ENCODE measurements around the gene JHY. TPM values are rescaled to one million over a fixed set of nuclear protein-coding genes. Genes with fewer than 3 reads are reported as not detected.

JHY gene
- total and polyA plus RNA-seq, 10 donors = 1.0 to 5.6 (median 4.4) TPM

GRCh38 chr11:122837528-122838346, 44.8 kb upstream of the JHY start:
- WGBS, 5 donors = 87 to 93% (median 91%) methylated on average over 4 of the region's 4 CpGs
- peaks cover 0 to 17% (median 6%) of the 10 kb centered on the region in 6 donors for H3K4me1 ChIP-seq
- intact Hi-C loops (cut with DNase I; ENCODE audit: low total_unique reads) = no loop called here

GRCh38 chr11:122843281-122844141, 39.0 kb upstream of the JHY start:
- no peak for DNase-seq
- no peaks in the 10 kb centered on the region for H3K9me3 ChIP-seq
- H3K36me3 ChIP-seq = no peaks in the 10 kb centered on the region
- TF ChIP-seq POLR2AphosphoS5 (IDR thresholded peaks at IDR 0.05) = peak in 1 of 3 donors; percentile 39
- no peak for TF ChIP-seq POLR2A (IDR thresholded peaks at IDR 0.05)
- intact Hi-C loops (cut with DNase I; ENCODE audit: low total_unique reads) = no loop called here
- 22 to 36% (median 30%) methylated on average over 10 of the region's 10 CpGs for WGBS, 5 donors
- no peaks in the 10 kb centered on the region for H3K27me3 ChIP-seq (replicated peaks in 1 of 7)
- peak overlapping the region; percentile 20 to 82 (median 63) for H3K27ac ChIP-seq
- no peak overlapping the region for H3K4me3 ChIP-seq
- H3K4me1 ChIP-seq = peaks cover 0 to 32% (median 9%) of the 10 kb centered on the region in 6 donors

More at GRCh38 chr11:122837528-122838346, 44.8 kb upstream of the JHY start:
- Histone ChIP-seq H3K4me3 (no peak overlapping the region), H3K36me3 (no peaks in the 10 kb centered on the region), H3K27ac (peak overlapping the region in 3 of 8 donors; percentile 59 to 69 (median 66)), H3K9me3 (no peaks in the 10 kb centered on the region), H3K27me3 (replicated peaks in 1 of 7) (peaks cover 0 to 11% (median 0%) of the 10 kb centered on the region in 7 donors)
- TF ChIP-seq CTCF (IDR thresholded peaks at IDR 0.05 in 8 of 11, conservative IDR thresholded peaks at IDR 0.05 in 3 of 11) (no peak), POLR2A (IDR thresholded peaks at IDR 0.05) (no peak), POLR2AphosphoS5 (IDR thresholded peaks at IDR 0.05) (no peak)
- DNase-seq = no peak

- H3K27ac ChIP-seq = peak overlapping the region in 5 of 8 donors; percentile 20 to 45 (median 32)
- 42 to 77% (median 71%) methylated on average over 1 of the region's 1 CpG for WGBS, 5 donors
- TF ChIP-seq POLR2AphosphoS5 (IDR thresholded peaks at IDR 0.05) = no peak
- no peak for TF ChIP-seq CTCF (IDR thresholded peaks at IDR 0.05 in 8 of 11, conservative IDR thresholded peaks at IDR 0.05 in 3 of 11)
- TF ChIP-seq POLR2A (IDR thresholded peaks at IDR 0.05) = no peak
- no peaks in the 10 kb centered on the region for H3K27me3 ChIP-seq (replicated peaks in 1 of 7)
- peaks cover 5 to 60% (median 15%) of the 10 kb centered on the region in 6 donors for H3K4me1 ChIP-seq
- H3K9me3 ChIP-seq = no peaks in the 10 kb centered on the region
- intact Hi-C loops (cut with DNase I; ENCODE audit: low total_unique reads) = no loop called here
- no peak for DNase-seq
- H3K36me3 ChIP-seq = no peaks in the 10 kb centered on the region
- H3K4me3 ChIP-seq = no peak overlapping the region
Observed at GRCh38 chr11:122847466-122847865, 35.1 kb upstream of the JHY start.

- no peak for DNase-seq
- Histone ChIP-seq H3K27ac (peak overlapping the region in 2 of 8 donors; percentile 32 to 45), H3K4me1 (peaks cover 5 to 57% (median 16%) of the 10 kb centered on the region in 6 donors), H3K9me3 (no peaks in the 10 kb centered on the region), H3K27me3 (replicated peaks in 1 of 7) (no peaks in the 10 kb centered on the region), H3K36me3 (no peaks in the 10 kb centered on the region), H3K4me3 (no peak overlapping the region)
- intact Hi-C loops (cut with DNase I; ENCODE audit: low total_unique reads) = no loop called here
- TF ChIP-seq POLR2A (IDR thresholded peaks at IDR 0.05) (no peak), POLR2AphosphoS5 (IDR thresholded peaks at IDR 0.05) (no peak), CTCF (IDR thresholded peaks at IDR 0.05 in 8 of 11, conservative IDR thresholded peaks at IDR 0.05 in 3 of 11) (no peak)
- WGBS, 5 donors = 87 to 96% (median 95%) methylated on average over 1 of the region's 1 CpG
Observed at GRCh38 chr11:122848186-122848585, 34.4 kb upstream of the JHY start.

All from spleen (tissue), 11 donors.